ENCODE results near the gene TRPM5.

Gene TRPM5

DNA sequence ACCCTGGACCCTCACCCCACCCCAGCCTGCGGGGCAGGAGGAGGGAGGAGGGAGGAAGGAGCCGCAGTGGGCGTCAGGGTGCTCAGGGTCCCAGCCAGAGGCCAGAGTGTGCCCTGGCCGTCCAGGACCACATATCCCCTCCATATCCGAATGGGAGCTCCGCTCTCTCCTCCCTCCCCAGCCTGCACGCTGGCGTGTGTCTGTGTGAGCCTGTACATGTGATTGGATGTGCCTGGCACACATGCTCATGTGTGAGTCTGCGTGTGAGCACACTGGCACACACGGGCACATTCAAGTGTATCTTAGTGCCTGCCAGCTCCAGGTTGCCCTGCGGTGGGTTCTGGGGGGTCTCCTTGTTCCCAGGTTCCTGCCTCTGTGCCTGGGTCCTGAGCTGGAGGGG lies 35.6 kb downstream of the TRPM5 start:
- in situ Hi-C loops (cut with MboI; ENCODE audit: low sequenced_read_pairs): no loop called here

DNA sequence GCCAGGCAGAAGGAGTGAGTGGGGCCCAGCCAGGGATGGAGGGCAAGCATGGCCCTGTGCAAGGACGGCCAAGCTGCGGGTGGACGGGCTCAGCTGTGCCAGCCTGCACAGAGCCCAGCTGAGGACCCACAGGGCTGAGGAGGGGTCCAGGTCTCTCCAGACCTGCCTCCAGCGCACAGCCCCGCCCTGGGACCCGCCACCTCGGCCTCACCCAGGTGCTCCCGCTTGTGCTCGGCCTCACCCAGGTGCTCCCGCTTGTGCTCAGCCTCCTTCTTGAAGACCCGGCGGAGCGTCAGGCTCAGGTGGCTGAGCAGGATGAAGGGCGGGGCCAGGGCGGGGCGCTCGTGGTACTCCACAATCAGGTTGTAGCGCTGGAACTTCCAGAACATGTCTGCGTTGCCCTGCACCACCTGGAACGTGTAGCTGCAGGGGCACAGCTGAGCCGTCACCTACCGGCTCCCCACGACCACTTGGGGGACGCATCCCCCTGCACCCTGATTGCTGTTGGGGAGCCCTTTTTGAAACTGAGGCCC lies 37.4 kb downstream of the TRPM5 start:
- in situ Hi-C loops (cut with MboI; ENCODE audit: low sequenced_read_pairs): no loop called here

DNA sequence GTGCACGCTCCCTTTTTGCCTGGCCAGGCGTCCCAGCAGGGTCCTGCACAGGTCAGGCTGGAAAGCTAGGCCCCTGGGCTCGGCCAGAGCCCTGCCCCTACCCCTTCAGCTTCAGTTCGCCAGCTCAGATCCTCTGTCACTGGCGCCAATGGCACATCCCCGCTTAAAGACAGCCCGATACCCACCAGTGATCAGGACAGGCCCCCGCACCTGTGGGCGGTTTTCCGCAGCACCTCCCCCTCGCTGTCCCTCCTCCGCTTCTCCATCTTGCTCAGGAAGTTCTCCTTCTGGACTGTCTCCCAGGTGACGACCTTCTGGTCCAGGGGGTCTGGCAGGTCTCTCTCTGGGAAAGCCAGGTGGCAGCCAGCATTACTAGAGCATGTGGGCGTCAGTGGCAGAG lies 37.9 kb downstream of the TRPM5 start:
- in situ Hi-C loops (cut with MboI; ENCODE audit: low sequenced_read_pairs): no loop called here

DNA sequence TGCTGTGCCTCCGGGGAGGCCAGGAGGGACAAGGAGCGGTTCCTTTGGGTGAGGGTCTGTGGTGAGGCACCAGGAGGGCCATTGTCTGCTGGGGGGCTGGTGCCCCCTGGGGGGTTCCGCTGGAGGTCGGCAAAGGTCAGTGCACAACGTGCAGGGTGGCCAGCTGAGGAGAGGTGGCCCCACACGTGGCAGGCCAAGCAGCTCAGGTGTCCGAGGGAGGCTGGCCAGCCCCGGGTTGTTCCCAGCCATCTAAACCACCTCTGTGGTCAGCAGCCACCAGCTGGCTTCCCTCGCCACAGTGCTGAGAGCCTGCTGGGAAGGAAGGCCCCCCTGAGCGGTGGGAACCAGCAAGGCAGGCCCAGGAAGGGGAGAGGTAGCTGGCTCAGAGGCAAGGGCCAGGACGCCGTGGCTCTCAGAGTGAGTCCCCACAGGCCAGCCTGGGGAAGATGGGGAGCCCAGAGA lies 39.5 kb downstream of the TRPM5 start:
- in situ Hi-C loops (cut with MboI; ENCODE audit: low sequenced_read_pairs): no loop called here

DNA sequence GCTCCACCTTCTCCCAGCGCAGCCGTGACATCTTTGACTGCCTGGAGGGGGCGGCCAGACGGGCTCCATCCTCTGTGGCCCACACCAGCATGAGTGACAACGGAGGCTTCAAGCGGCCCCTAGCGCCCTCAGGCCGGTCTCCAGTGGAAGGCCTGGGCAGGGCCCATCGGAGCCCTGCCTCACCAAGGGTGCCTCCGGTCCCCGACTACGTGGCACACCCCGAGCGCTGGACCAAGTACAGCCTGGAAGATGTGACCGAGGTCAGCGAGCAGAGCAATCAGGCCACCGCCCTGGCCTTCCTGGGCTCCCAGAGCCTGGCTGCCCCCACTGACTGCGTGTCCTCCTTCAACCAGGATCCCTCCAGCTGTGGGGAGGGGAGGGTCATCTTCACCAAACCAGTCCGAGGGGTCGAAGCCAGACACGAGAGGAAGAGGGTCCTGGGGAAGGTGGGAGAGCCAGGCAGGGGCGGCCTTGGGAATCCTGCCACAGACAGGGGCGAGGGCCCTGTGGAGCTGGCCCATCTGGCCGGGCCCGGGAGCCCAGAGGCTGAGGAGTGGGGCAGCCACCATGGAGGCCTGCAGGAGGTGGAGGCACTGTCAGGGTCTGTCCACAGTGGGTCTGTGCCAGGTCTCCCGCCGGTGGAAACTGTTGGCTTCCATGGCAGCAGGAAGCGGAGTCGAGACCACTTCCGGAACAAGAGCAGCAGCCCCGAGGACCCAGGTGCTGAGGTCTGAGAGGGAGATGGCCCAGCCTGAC lies 41.2 kb downstream of the TRPM5 start:
- in situ Hi-C loops (cut with MboI; ENCODE audit: low sequenced_read_pairs): no loop called here

DNA sequence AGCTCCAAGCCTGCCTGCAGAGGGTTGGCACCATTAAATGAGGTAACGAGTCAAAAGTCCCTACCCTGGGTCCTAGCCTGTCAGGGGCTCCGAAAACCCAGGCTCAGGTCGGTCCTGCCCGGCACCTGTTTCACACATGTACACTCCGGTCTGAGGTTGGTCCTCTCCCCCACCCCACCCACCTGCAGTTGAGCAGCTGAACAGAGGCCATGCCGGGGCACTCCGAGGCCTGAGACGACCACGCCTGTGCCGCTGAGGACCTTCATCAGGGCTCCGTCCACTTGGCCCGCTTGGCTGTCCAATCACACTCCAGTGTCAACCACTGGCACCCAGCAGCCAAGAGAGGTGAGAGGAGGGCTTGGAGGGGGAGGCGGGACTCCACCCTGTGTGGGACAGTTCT lies 42.2 kb downstream of the TRPM5 start:
- in situ Hi-C loops (cut with MboI; ENCODE audit: low sequenced_read_pairs): no loop called here

DNA sequence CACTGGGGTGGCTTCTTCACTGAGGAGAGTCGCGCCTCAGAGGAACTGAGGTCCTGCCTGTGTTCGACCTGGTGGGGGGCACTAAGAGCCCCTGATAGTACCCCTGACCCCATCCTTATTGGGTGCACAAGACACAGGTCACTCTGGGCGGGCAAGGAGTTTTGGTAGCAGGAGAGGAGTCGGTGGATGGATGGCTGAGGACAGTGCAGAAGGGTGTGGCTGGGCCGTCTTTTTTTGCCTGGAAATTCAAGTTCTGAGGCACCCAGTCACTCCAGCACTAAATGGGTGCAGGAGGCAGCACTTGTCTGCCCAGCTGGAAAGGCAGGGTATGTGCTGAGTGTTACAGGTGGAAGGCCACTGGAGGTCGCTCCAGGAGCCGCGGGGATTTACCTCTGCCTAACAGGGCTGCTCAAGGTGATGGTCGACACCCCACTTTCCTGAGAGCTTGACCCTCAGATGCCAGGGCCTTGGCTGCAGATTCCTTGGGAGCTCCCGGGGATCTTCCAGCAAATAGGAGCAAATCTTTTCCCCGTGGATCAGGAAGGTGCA lies 42.8 kb downstream of the TRPM5 start:
- in situ Hi-C loops (cut with MboI; ENCODE audit: low sequenced_read_pairs): no loop called here

DNA sequence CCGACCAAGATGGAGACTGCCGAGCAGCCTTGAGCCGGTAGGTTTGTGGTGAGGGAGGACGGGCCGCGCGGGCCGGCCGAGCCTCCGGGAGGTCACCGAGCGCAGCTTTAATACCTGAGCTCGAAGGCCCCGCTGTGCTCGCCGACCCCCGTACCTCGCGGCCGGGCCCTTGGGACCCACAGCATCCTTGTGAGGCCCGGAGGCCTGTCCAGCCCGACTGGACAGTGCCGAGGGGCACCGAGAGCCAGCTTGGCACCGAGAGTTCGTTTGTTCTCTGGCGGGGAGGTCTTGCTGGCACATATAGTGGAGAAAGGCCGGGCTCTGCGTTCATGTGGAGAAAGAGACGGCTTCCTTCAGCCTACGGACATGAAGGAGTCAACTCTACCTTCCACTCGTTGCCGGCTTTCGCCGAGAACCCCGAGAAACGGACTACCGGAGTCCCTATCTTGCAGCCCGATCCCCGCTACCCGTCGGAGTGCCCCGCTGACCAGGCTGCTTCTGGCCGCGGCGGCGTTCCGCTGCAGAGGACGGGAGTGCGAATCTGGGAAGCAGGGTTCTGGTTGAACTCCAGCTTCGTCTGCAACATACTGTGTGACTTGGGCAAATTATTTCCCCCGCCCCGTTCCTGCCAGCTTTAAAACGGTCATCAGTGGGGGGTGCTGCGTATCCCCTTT lies 43.4 kb downstream of the TRPM5 start:
- in situ Hi-C loops (cut with MboI; ENCODE audit: low sequenced_read_pairs): no loop called here

DNA sequence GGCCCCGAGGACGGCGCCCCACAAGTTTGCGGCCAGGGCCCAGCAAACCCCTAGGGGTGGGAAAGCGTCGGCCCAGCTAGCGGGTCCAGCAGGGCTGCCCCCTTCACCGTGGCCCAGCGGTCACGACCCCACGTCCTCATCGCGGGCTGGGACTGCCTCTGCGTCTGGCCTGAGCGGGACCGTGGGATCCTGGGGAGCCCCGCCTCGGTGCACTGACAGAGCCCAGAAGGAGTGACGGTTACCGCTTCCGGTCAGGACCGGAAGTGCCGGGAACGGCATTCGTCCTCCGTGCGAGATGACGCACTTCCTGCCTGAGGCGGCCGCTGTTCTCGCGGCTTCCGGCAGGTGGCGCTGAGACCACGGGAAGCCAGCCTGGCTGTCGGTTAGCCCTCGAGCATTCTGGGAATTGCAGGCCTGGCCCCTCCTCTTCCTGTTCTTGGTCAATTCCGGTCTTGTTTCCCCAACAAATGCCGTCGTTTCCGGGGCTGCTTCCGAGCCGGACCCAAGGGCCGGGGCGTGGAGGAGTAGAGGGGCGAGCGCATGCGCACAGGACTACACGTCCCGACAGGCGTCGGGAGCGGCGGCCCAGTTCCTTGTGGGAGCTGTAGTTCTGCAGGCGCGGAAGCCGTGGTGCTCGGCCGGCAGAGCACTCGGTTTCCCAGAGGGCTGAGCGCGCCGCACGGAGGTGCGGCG lies 44.1 kb downstream of the TRPM5 start, which contains the start of gene TSSC4:
TSS of gene TSSC4 (plus strand) at position 682 of the 693 bp plus-strand sequence. CDS start 1,884 bp downstream, outside the sequence.
- in situ Hi-C loops (cut with MboI; ENCODE audit: low sequenced_read_pairs): no loop called here

DNA sequence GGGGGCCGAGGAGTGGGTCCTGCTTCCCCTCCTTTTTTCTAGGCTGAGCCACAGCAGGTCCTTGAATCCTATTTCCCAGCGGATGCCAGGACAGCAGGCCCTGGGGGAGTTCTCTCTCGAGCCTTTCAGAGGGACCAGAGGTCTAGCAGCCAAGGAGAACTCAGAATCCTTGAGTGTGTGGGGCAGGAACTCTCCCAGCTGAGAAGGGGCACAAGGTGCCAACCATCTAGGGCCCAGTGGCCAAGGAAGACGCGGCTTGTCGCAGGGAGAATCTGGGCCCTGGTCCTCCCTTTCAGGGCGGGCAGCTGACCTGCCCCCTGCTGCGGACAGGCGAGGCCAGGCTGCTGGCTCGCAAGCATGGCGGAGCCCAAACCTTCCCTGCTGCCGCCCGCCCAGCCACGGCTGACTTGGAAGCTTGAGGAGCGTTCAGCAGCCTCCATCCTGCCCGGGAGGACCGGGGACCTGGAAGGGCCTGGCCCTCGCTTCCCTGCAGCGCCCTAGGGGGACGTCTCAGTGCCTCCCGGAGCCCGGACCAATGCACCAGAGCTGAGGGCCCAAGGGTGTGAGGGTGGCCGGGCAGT lies 44.7 kb downstream of the TRPM5 start:
- in situ Hi-C loops (cut with MboI; ENCODE audit: low sequenced_read_pairs): no loop called here

DNA sequence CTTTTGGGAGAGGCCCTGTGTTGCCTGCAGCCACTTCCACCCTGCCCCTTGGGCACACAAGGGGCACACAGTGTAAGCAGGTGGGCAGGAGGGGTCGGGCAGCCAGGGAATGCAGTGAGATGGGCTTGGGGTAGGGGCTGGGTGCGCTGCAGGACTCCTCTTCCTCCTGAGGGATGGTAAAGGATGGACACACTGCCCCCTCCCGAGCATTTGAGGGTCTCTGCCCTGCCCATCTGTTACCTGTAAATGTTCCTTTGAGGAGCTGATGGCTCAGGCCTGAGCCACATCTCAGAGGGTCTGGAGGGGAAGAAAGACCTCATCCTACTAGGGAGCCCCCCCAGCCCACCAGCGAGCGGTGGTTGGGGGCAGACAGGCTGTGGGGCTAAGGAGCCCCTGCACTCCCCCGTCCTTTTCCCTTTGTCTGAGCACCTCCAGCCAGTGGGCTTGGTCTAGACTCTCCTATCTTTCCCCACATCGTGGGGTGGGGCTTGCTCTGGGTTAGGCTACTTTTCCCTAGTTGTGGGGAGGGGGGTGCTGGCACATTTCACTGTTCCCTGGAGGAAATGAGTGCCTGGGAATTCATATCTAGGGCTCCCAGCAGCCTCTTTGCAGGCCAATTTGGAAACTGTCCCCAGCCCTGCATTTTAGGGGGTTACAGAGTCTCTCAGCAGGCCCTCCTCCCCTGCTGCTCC lies 45.5 kb downstream of the TRPM5 start:
- in situ Hi-C loops (cut with MboI; ENCODE audit: low sequenced_read_pairs): no loop called here

DNA sequence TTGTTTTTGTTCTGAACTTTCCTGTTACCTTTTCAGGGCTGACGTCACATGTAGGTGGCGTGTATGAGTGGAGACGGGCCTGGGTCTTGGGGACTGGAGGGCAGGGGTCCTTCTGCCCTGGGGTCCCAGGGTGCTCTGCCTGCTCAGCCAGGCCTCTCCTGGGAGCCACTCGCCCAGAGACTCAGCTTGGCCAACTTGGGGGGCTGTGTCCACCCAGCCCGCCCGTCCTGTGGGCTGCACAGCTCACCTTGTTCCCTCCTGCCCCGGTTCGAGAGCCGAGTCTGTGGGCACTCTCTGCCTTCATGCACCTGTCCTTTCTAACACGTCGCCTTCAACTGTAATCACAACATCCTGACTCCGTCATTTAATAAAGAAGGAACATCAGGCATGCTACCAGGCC lies 47.3 kb downstream of the TRPM5 start:
- in situ Hi-C loops (cut with MboI; ENCODE audit: low sequenced_read_pairs): no loop called here

DNA sequence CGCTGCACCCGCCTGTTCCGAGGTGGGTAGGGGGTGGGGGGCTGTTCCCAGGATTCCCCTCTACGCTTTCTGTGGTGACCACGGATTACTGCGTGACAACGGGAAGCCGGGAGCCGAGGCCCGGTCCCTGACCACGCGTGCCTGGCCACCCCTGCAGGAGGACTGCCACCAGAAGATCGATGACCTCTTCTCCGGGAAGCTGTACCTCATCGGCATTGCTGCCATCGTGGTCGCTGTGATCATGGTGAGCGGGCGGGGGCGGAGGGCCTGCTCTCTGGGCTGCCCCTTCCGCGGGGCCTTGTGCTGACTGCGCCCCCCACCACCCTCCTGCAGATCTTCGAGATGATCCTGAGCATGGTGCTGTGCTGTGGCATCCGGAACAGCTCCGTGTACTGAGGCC lies 47.8 kb downstream of the TRPM5 start:
- in situ Hi-C loops (cut with MboI; ENCODE audit: low sequenced_read_pairs): no loop called here

DNA sequence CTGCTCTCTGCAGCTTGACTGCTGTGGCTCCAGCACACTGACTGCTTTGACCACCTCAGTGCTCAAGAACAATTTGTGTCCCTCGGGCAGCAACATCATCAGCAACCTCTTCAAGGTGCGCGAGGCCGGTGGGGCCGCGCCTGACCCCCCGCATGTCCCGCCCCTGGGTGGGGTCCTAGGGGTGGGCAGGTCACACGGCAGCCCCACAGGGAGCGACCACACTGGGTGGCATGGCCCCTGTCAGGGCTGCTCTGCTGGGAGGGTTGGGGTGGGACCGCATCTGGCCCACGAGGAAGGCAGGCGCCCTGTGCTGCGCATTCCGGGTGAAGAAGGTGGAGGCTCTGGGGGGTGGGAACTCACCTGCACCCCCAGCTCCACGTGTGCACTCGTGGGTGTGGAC lies 48.5 kb downstream of the TRPM5 start:
- in situ Hi-C loops (cut with MboI; ENCODE audit: low sequenced_read_pairs): no loop called here

DNA sequence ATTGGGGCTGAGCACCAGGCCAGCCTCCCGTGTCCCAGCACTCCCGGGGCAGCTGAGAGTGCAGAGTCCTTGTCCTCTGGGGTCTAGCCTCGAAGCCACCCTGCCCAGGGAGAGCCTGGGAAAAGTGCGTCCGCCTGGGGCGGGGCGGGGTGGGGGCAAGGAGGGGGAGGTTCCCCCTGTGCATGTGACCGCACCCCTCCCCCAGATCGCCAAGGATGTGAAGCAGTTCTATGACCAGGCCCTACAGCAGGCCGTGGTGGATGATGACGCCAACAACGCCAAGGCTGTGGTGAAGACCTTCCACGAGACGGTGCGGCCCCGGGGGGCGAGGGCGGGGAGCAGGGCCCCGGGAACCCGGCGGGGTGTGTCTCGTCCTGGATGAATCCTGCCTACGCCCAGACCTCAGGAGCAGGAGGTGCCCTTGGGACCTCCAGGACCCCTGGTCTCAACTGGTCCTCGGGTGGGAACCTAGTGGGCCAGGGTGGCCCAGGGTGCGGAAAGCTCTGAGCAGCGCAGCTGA lies 49.0 kb downstream of the TRPM5 start:
- in situ Hi-C loops (cut with MboI; ENCODE audit: low sequenced_read_pairs): no loop called here

DNA sequence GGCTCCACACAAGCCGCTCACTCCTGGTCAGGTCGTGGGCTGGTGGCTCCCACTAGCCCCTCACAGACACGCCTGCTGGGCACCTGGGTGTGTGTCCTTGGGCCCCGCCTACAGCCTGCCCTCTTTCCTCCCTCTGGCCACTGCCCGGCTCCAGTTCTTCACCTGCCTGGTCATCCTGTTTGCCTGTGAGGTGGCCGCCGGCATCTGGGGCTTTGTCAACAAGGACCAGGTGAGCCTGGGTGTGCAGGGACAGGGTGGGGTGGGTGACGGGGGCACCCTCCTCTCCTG lies 49.6 kb downstream of the TRPM5 start:
- in situ Hi-C loops (cut with MboI; ENCODE audit: low sequenced_read_pairs): no loop called here
